GM20431 (cell line): Measurements from ENCODE around the gene EXOC4.

Experiments
- in situ Hi-C: fragments of 300-500 bp; cut with MseI, MboI; formaldehyde crosslinking; loops from one replicate; pipeline ENCODE4 v1.15.0; 2020; ENCODE audit warnings: low sequenced_read_pairs; ENCODE audit not compliant: unreplicated experiment

Gene EXOC4

DNA sequence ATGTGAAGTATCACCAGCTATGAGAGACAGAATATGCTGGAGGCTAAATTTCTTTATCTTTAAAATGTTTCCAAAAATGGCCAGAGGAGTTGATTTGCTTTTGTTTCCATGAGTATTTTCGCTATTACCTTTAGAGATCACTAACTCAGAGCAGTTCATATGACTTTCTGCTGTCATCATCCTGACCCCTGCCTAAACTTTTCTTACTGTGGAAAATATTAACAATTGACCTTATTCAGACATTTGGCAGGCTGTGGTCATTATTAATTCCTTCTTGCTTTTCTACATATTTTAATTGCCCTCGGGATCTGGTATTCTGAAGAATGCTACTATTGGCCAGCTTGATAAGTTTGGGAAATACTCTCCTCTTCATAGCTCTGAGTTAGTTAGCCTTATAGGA is 156.5 kb downstream of the EXOC4 start:
- in situ Hi-C loops, result no loop called here

DNA sequence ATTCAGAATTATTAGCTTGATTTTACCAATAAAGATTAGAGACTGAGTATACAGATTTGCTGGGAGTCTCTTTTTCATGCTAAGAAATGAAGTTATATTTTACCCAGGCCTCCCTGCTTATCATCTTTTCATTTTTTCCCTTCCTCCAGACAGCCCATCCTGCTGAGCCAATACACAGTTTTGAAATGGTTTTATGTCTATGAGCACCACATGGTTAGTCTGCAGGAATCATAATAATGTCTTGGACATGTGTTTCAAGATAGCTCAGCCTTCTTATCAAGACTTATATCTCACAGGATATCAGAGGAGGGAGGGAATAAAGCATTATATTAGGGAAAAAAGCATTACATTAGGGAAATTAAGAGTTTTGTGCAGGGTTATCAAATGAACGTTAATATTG is 157.1 kb downstream of the EXOC4 start:
- in situ Hi-C loops, result no loop called here

DNA sequence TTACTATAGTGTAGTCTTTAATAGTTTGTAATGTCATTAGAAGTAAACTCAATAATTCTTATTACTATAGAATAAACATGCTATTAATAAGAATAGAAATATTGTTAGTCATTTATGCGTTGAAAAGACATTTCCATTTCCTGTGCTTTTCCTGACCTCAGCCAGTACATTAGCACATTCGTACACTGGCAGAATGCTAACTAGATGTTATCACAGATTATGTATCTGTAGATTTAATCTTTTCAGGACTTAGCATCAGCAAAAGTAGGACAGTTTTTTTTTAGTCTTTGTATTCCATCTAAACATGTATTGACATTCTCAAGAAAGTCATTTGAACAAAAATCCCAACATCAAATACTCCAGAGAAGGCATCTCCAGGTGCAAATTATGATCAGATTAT is 158.5 kb downstream of the EXOC4 start:
- in situ Hi-C loops, result no loop called here

DNA sequence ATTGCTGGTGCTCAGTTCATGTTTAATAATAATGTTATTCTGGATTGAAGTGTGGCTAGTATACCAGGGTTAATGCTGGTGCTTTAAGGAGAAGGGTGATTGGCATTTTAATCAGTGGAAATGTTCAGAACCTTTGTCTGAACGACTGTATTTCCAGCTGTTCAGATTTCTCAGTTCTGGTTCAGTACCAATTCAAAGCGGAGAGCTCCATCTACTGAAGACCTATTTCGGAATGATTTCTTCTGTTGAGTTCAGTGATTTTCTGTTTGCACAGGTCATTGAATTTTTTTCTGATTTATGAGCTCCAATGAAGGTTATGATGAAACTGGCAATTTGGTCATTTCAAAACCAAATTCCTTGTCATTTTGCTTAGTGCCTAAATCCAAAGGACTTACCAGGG is 160.1 kb downstream of the EXOC4 start:
- in situ Hi-C loops, result no loop called here

DNA sequence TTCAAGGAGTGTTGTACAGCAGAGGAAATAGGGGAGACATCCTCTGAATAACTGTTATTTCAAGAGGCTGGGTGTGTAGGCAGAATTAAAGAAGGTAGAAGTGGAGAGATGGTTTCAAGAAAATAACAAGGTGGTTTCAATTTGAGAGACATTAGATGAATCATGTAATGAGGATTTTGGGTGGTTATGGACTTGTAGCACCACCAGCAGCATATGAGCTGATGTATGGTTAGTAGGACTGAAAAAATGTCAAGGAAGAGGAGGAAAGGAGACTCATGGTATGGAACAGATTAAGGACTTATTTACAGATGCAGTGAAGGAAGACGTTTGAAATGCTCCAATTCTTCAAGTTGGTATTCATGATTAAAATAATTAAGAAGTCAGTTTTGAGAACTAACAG is 166.2 kb downstream of the EXOC4 start:
- in situ Hi-C loops, result no loop called here

DNA sequence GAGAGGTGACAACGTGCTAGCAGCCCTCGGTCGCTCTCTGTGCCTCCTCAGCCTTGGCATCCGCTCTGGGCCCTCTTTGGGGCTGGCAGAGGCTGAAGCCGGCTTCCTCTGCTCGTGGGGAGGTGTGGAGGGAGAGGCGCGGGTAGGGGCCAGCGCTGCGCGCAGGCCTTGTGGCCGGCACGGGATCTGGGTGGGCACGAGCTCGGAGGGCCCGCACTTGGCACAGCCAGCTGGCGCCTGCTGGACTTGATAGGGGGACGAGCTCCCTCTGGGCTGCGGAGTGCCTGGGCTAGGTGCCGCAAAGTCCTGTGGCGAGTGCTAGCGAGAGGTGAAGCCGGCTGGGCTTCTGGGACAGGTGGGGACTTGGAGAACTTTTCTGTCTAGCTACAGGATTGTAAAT is 170.7 kb downstream of the EXOC4 start:
- in situ Hi-C loops, result no loop called here

DNA sequence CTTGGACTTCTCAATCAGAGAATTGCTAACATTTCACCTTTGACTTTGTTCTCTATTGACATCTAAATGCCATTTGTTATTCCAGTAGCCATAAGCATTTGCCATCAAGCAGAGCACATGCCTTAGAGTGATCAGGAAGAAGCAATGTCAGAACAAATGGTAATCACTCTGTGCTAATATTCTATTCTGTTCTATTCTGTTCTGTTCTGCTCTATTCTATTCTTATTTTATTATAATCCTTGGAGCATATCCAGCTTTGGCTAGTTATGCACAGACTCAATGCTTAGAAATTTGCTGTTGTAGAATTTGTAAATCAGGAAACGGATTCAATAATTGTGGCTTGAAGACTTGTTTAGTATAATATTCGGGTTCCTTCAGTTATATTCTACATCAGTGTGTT is 175.4 kb downstream of the EXOC4 start:
- in situ Hi-C loops, result no loop called here

DNA sequence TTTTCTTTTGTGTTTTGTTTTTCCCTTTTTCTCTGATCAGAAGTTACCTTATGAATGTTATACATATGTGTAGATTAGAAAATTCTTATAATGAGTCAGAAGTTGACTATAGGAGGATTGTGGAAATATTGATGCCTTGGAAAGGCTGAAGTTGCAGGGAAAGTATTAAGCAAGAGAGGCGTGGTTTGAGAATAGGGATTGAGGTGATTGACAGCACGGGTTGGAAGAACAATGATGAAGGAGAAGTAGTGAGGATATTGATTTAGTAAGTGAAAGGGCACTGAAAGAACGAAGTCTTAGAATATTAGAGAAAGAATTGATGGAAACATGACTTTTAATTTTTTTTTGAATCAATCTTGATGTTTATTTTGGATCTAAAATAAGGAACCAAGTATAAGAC is 176.0 kb downstream of the EXOC4 start:
- in situ Hi-C loops, result no loop called here

DNA sequence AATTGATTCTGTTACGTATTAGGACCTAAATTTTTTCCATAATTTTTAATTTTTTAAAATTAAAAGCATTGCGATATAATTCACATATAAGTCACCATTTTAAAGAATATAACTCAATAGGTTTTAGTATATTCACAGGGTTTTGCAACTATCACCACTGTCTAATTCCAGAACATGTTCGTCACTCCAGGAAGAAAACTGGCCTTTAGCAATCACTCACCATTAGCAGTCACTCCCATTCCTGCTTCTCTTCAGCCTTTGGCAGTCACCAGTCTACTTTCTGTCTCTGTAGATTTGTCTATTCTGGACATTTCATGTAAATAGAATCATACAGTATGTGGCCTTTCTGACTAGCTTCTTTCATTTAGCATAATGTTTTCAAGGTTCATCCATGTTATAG is 176.5 kb downstream of the EXOC4 start:
- in situ Hi-C loops, result no loop called here

DNA sequence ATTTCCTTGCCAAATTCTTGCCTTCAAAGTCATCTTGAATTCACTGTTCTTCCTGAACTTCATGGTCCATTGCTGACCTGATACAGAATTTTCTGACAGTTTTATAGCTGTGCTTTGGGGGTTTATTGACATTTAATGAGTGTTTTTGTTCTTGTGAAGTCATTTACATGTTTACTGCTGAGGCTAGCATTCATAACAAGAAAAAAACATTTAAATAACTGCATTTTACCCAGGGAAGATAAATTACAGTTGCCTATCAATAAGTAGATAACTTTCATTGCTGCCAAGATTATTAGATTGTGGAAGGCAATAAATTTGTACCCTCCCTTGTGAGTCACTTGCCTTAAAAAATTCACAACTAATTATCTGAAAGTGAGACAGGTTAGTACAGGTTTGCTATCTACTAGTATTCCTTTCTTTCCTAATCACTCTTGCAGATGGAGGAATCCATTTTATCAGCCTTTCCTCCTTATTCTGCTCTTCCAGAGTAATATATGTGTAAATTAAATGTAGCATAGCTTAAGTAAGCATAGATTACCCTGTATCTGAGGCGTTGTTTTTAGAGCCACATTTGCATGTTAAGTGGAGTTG is 178.4 kb downstream of the EXOC4 start:
- in situ Hi-C loops, result no loop called here

DNA sequence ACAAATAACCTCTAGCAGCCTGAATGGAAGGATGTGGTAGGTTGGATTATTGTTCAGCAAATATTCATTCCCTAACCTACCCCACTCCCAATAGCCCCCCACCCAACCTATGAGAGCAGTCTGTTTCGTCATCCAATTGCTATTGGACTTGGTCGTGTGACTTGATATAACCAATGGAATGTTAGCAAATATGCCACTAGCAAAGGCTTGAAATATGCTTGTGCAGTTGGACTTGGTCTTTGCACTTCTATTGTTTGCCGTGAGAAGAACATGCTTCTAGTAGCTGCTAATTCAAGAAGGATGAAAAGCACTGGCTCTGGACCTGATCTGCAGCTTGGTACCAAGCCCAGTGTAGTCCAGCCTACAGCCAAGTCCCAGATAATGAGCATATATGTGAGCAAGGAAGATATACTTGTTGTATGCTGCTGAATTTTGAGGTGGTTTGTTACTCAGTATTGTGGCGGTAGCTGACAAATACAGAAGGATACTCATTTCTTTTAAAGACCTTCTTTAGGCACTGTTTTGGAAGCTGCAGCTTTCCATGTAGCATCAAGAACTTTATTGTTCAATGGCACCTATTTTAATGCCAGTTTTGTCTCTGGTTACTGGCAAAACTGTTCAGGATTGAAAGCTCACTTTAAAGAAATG is 180.4 kb downstream of the EXOC4 start:
- in situ Hi-C loops, result no loop called here

DNA sequence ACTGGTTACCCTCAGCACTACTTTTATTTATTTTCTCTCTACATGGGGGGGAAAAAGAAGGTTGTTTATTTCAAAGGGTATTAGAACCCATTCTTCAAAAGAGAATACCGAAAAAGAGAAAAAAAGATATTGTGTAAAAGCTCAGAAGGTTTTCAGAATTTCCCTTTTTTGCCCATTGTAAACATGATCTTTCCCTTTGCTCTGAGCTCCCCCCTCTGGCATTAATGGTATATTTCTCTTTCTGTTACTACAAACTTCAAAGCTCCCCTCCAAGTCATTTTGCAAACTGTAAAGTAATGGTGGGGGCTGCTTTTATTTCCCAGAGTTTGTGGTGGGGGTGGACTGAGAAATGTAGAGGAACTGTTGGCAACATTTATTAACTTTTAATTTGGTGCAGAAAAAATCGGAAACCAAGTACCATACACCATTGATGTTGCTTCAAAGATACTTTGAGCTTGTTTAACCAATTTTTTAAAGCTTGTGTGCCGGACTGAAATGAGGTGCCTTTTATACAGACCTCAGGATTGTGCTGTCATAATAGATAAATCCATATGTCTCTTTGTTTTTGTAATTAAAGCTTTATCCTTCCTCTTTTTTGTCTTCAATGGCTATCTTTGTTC is 181.5 kb downstream of the EXOC4 start:
- in situ Hi-C loops, result no loop called here

DNA sequence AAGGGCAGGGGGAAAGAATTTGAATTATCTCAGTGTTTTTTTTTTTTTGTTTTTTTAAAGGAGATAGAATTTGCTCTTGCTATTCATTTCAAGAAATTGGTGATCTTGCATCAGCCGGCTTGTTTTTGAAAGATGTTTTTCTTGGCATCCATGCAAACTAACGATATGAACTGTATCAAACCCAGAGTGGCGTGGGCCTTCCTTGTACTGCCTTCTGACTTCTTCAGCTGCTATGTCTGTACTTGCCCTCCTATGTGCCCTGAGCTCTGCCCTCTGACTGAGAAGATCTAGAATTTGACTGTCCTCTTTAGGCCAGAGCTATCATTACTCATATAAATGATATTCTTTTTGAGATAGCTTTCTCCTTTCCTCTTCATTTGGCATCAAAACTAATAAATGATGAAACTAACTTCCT is 183.1 kb downstream of the EXOC4 start:
- in situ Hi-C loops, result no loop called here

DNA sequence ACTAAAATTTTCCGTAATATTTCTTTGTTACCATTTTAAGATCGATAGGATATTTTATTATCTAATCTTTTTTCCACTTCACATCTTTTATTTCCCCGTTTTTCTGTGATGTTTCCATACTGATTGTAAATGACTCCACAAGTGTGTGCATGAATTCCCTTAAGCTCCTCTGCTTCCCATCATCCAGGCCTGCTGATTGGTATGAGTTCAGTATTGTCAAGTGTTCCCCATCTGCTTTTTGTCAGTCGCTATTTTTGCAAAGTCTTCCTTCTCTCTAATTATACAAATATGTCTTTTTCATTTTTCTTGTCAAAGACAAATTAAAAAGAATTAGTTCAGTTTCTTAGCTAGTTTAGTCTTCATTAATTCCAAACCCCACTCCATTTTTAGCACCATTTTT is 184.7 kb downstream of the EXOC4 start:
- in situ Hi-C loops, result no loop called here

DNA sequence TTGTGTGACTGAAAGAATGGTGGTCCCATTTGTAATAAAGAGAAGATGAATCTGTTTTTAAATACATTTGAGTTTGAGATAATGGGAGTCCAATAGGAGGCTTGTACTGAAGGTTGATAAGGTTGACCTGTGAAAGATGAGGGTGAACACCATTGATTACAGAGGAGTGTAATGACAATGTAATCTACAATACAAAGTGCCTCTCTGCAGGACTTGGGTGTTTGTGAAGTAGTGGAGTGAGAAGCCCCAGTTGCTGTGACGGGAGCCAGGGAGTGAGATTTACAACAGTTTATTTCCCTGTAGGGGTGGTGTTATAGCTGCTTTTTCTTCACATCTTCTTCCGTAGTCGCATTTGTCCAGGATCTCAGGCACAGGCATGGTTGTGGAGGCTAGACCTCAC is 189.9 kb downstream of the EXOC4 start:
- in situ Hi-C loops, result no loop called here

DNA sequence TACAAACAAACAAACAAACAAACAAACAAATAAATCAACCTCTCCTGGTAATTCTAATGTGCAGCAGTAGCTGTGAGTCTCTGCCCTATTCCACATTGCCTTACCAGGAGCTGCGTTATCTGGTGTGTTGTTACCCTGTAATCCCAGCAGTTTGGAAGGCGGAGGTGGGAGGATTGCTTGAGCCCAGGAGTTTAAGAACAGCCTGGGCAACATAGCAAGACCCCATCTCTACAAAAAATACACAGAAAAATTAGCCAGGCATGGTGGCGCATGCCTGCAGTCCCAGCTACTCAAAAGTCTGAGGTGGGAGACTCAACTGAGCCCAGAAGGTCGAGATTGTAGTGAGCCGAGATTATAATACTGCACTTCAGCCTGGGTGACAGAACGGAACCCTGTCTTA is 192.7 kb downstream of the EXOC4 start:
- in situ Hi-C loops, result no loop called here

DNA sequence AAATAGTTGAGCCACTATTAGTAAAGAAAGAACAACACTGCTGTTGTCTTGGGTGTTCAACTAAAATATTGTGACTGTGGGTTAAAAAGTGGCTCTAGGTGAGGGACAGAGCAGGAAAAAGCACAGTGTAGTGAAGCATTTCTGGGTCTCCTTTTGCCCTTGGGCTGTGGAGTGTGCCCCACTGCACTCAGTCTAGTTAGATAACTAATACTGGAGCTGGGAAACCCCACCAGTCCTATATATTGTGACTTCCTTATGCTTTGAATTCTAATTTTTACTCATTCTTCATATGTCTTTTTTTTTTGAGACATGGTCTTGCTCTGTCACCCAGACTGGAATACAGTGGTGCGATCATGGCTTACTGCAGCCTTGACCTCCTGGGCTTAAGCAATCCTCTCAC is 195.1 kb downstream of the EXOC4 start:
- in situ Hi-C loops, result no loop called here

DNA sequence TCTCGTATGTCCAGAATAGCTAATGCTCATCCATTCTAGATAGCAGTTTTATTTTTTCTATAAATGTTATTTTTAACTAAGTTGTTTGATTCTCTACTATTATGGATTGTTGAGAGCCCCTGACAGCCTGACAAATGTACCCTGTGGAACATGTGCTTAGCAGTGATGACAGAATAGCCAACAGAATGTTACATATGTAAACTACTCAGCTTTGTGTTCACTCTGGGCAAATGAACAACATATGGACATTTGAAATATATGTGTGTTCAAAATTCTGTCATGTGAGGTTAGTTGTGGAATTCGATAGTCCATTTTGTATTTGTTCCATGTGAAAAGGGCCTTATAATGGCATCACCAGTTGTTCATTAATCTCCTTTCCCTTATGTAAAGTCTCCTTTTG is 199.7 kb downstream of the EXOC4 start:
- in situ Hi-C loops, result no loop called here

DNA sequence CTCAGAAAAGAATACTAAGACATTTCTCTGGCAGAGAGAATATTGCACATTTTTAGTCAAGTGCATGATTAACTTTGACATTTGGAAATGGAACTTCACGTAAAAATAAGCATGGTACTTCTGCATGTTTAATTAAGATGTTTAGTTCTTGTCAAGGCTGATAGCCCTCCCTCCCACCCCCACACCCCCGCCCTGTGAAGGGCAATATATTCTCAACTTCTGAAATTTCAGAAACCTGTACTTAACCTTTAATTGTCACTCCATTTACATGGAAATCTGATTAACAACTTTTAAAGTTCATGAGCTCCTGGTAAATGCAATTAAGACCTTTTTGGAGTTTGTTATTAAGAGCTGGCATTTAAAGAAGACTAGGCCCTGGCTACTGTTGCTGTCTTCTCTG is 205.8 kb downstream of the EXOC4 start:
- in situ Hi-C loops, result no loop called here

DNA sequence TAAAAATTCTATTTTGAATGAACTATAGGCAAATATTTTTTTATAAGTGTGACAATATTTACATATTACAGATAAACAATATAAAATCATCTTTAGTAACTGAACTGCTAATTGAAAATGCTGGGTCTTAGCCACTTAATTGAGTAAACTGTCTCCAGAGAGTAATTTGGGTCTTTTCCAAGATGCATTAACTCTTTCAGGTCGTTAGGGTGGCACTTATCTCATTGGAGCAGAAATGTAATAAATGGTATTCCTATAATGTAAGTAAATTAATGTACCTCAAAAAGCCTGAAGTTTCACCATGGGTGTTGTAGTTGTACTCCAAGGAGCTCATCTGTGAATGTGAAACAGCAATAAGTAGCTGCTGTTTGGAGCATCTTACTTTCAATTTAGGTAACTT is 208.5 kb downstream of the EXOC4 start:
- in situ Hi-C loops, result no loop called here

DNA sequence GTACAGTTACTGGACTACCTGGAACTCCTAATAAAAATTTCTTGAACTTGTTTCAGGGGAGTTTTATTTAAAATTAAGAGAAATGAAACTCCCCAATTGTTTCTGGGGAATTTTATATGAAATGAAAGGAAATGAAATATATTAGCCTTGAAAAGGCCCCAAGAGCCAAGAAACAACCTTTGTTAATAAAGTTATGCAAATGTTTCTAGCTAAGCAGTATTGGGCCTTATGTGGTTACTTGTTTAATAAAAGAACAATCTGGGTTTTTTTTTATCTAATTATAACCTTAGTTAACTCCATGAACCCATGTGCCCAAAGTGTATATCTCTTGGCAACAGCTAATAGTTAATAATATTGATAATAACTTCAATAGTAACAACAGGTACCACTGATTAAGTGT is 222.8 kb downstream of the EXOC4 start:
- in situ Hi-C loops, result no loop called here

DNA sequence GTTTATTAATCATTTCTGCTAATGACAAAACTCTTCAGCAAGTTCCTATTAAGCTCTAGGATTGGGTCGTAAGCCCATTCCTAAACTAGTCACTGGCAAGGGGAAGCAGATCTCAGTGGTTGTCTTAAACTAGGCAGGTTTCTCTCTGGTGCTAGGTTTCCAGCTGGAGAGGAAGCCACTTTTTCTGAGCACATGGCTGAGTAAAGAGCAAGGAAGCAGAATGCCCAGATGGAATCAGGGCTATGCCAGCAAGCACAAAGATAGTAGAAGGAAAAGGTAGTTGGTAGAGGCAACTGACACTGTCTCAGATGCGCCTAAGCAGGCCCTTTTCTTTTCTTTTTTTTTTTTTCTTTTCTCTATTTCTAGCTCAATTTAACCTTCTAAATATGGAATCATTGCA is 224.9 kb downstream of the EXOC4 start:
- in situ Hi-C loops, result no loop called here
